MM.1S (cell line): Measurements from ENCODE around the gene IFITM10.
"Not testable (repeated sequence)": the region's sequence is repeated elsewhere in the genome, so short reads cannot be mapped to it uniquely, and the experiment has no call there.

Source experiments
- EZH2 ChIP-seq: fragments of 300-600 bp; sonication (generic); optimal IDR thresholded peaks from 2 replicates; pipeline ENCODE3; 2017; ENCODE audit warnings: low read depth, mild to moderate bottlenecking, antibody characterized with exemption, low read length, mixed read lengths
- EZH2phosphoT487 ChIP-seq: fragments of 300-600 bp; sonication (generic); IDR thresholded peaks from 2 replicates; pipeline ENCODE4 v1.6.1; 2018; ENCODE audit warnings: antibody characterized with exemption, low read length
- TF ChIP-seq, protein P1 (sequence below): fragments of 300-600 bp; sonication (generic); IDR thresholded peaks from 2 replicates; pipeline ENCODE4 v1.5.1; 2016; ENCODE audit warnings: antibody characterized with exemption, low read length, mixed read lengths

DNA sequence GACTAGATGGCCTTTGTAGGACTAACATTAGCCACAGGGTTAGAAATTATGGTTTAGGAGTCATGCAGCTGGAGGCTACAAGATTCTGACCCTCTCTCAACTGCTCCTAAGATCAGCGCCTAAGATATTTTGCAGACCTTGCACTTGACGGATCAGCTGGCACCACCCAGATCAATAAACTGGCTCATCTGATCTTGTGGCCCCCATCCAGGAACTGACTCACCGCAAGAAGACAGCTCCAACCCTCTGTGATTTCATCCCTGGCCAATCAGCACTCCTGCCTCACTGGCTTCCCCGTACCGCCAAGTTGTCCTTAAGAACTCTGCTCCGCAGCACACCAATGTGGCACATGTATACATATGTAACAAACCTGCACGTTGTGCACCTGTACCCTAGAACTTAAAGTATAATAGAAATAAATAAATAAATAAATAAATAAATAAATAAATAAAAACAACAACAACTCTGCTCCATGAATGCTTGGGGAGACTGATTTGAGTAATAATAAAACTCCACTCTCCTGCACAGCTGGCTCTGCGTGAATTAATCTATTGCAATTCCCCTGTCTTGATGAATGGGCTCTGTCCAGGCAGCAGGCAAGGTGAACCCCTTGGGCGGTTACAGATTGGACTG, 19.0 kb upstream of the IFITM10 start:
- TF ChIP-seq, protein P1, sequence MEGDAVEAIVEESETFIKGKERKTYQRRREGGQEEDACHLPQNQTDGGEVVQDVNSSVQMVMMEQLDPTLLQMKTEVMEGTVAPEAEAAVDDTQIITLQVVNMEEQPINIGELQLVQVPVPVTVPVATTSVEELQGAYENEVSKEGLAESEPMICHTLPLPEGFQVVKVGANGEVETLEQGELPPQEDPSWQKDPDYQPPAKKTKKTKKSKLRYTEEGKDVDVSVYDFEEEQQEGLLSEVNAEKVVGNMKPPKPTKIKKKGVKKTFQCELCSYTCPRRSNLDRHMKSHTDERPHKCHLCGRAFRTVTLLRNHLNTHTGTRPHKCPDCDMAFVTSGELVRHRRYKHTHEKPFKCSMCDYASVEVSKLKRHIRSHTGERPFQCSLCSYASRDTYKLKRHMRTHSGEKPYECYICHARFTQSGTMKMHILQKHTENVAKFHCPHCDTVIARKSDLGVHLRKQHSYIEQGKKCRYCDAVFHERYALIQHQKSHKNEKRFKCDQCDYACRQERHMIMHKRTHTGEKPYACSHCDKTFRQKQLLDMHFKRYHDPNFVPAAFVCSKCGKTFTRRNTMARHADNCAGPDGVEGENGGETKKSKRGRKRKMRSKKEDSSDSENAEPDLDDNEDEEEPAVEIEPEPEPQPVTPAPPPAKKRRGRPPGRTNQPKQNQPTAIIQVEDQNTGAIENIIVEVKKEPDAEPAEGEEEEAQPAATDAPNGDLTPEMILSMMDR, result not testable (repeated sequence)
- TF ChIP-seq EZH2, EZH2phosphoT487: not testable (repeated sequence)
